Naive thymus-derived CD4-positive, alpha-beta T cell (primary cell): Measurements from ENCODE around the gene SMYD2. TPM values are rescaled to one million over a fixed set of nuclear protein-coding genes. Genes with fewer than 3 reads are reported as not detected.

Experiments used
- ATAC-seq: fragments of 150-1000 bp; cut with Tn5 transposase; 2 replicates; pipeline ENCODE4 v1.10.0; 2021; ENCODE audit warnings: mild to moderate bottlenecking, moderate library complexity
- CTCF ChIA-PET: fragments of 350-600 bp; sonication (Branson Sonifier 250); formaldehyde crosslinking; loops from one replicate; lab custom pipeline; 2021; ENCODE audit warnings: antibody characterized with exemption; lab: Charles Lee
- POLR2A ChIA-PET: fragments of 350-600 bp; sonication (Branson Sonifier 250); formaldehyde crosslinking; loops from one replicate; lab custom pipeline; 2021; ENCODE audit warnings: antibody characterized with exemption, inconsistent platforms; lab: Charles Lee
- DNase-seq, 9 donors: peaks; one replicate each; pipeline versions ENCODE4 v3.0.0 to v3.0.0-alpha.2; 2020 to 2022; ENCODE audit warnings: mixed read lengths in 1 of 9
- H3K27ac ChIP-seq: one replicate; pipeline ENCODE4 v1.7.0; 2013; ENCODE audit warnings: mild to moderate bottlenecking, low read depth, low read length, moderate library complexity
- H3K27me3 ChIP-seq, 2 donors: one replicate each; pipeline ENCODE4 v1.7.0; 2013; ENCODE audit warnings: low read length in 2 of 2, mild to moderate bottlenecking in 2 of 2, moderate library complexity in 2 of 2; ENCODE audit not compliant: control insufficient read depth in 2 of 2, insufficient read depth in 2 of 2
- H3K36me3 ChIP-seq, 3 experiments: 1 replicate in 2 of 3; 2 replicates in 1 of 3; pipeline ENCODE4 v1.7.0; 2013; ENCODE audit warnings: low read length in 3 of 3, mild to moderate bottlenecking in 3 of 3, moderate library complexity in 1 of 3; ENCODE audit not compliant: insufficient read depth in 3 of 3, control insufficient read depth in 2 of 3
- H3K4me1 ChIP-seq, 2 donors: one replicate each; pipeline ENCODE4 v1.7.0; 2013; ENCODE audit warnings: low read length in 2 of 2, mild to moderate bottlenecking in 2 of 2, moderate library complexity in 1 of 2; ENCODE audit not compliant: control insufficient read depth in 2 of 2, insufficient read depth in 2 of 2
- H3K4me3 ChIP-seq: 2 replicates; pipeline ENCODE4 v1.7.0; 2013; ENCODE audit warnings: mild to moderate bottlenecking, low read length
- H3K9me3 ChIP-seq, 3 experiments: 1 replicate in 2 of 3; 2 replicates in 1 of 3; pipeline ENCODE4 v1.7.0; 2013; ENCODE audit warnings: low read length in 3 of 3; ENCODE audit not compliant: control insufficient read depth in 2 of 3
- H3K27ac Mint-ChIP-seq, 9 donors: one replicate each; pipeline ENCODE4 v1.8.0; 2020 to 2022; ENCODE audit warnings: mixed read lengths in 9 of 9, mild to moderate bottlenecking in 8 of 9, moderate library complexity in 5 of 9, inconsistent platforms in 2 of 9
- H3K27me3 Mint-ChIP-seq, 5 donors: one replicate each; pipeline ENCODE4 v1.8.0; 2021 to 2022; ENCODE audit warnings: mixed read lengths in 5 of 5, mild to moderate bottlenecking in 1 of 5
- H3K36me3 Mint-ChIP-seq, 5 donors: one replicate each; pipeline ENCODE4 v1.8.0; 2020 to 2022; ENCODE audit warnings: mixed read lengths in 5 of 5, mild to moderate bottlenecking in 3 of 5, inconsistent platforms in 1 of 5
- H3K4me1 Mint-ChIP-seq, 7 donors: one replicate each; pipeline ENCODE4 v1.8.0; 2020 to 2022; ENCODE audit warnings: mixed read lengths in 7 of 7, mild to moderate bottlenecking in 3 of 7, inconsistent platforms in 1 of 7
- H3K4me3 Mint-ChIP-seq, 10 donors: one replicate each; pipeline ENCODE4 v1.8.0; 2020 to 2022; ENCODE audit warnings: mild to moderate bottlenecking in 10 of 10, mixed read lengths in 10 of 10, moderate library complexity in 6 of 10, inconsistent platforms in 2 of 10
- H3K9me3 Mint-ChIP-seq, 11 donors: one replicate each; pipeline ENCODE4 v1.8.0; 2020 to 2022; ENCODE audit warnings: mixed read lengths in 11 of 11, mild to moderate bottlenecking in 4 of 11, inconsistent platforms in 1 of 11, moderate library complexity in 1 of 11
- intact Hi-C, 2 donors: fragments of 100-400 bp; cut with micrococcal nuclease; formaldehyde crosslinking; loops; one replicate each; pipeline ENCODE4 v1.15.1; 2023
- polyA plus RNA-seq, 2 donors: library from polyadenylated mRNA; unstranded; fragments of 300-500 nt; fragmentation: Illumina TruSeq; gene quantifications; one replicate each; pipeline ENCODE4 v1.2.3, GENCODE V29; 2021
- total RNA-seq, 6 experiments: library from RNA in 5 of 6; stranded (reverse) in 5 of 6; gene quantifications; 1 replicate in 5 of 6; 2 replicates in 1 of 6; pipeline ENCODE4 v1.2.3 and lab custom pipeline; 2021 to 2026

SMYD2 gene
- total and polyA plus RNA-seq, 7 experiments from 2014 or later, result 24.3 to 55.0 (median 34.7) TPM

DNA sequence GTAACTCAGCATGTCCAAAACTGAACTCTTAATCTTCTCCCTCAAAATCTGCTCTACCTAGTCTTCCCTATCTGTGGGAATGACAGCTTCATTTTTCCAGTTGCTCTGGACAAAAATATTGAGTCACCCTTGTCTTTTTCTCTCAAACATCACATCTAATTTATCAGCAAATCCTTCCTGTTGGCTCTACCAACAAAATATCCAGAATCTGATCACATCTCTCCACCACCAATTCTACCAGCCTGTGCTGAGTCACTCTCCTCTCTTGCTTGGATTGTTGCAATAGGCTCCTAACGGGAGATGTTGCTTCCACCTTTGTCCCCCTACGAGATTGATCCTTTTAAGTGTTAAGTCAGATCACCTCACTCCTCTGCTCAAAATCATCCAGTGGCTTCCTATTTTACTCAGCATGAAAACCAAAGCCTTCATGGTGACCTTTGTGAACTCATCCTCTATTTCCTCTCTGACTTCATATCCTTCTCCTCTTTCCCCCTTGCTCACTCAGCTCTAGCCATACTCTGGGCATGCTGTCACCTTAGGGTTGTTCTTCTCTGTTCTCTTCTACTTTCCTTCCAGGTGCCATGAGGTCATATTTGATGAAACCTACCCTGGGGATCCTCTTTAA lies 21.5 kb upstream of the SMYD2 start:
- no peak for ATAC-seq
- Histone ChIP-seq H3K36me3 (no peaks in the 10 kb centered on the region), H3K27ac (no peak overlapping the region), H3K4me3 (no peak overlapping the region), H3K4me1 (no peaks in the 10 kb centered on the region), H3K9me3 (no peaks in the 10 kb centered on the region), H3K27me3 (peaks cover 0 to 8% of the 10 kb centered on the region in 2 donors)
- intact Hi-C loops, result no loop called here
- POLR2A ChIA-PET, result interaction anchor here (0.7 kb wide), 1 partner anchor 112 kb away, joined by 3 read pairs; no protein-coding TSS in a partner anchor
- Mint-ChIP-seq H3K27me3 (peaks cover 54 to 74% (median 70%) of the 10 kb centered on the region in 5 donors), H3K4me3 (no peak overlapping the region), H3K9me3 (peaks cover 0 to 15% (median 0%) of the 10 kb centered on the region in 11 donors), H3K4me1 (peaks cover 0 to 15% (median 0%) of the 10 kb centered on the region in 7 donors), H3K27ac (no peak overlapping the region), H3K36me3 (peaks cover 0 to 5% (median 0%) of the 10 kb centered on the region in 5 donors)
- DNase-seq, result no peak
- CTCF ChIA-PET, result interaction anchor here (0.8 to 9.2 kb wide), 3 partner anchors 26 to 207 kb away, joined by 3 to 312 read pairs (median 3); no protein-coding TSS in a partner anchor

- H3K4me1 Mint-ChIP-seq, result peaks cover 0 to 15% (median 0%) of the 10 kb centered on the region in 7 donors
- ATAC-seq (no peak), DNase-seq (no peak)
- Histone ChIP-seq H3K4me1 (no peaks in the 10 kb centered on the region), H3K36me3 (no peaks in the 10 kb centered on the region), H3K27ac (no peak overlapping the region), H3K27me3 (peaks cover 0 to 9% of the 10 kb centered on the region in 2 donors), H3K9me3 (no peaks in the 10 kb centered on the region), H3K4me3 (no peak overlapping the region)
- no peak overlapping the region for H3K4me3 Mint-ChIP-seq
- CTCF ChIA-PET, result interaction anchor here (0.6 to 9.2 kb wide), 23 partner anchors 8 to 1267 kb away, joined by 3 to 312 read pairs (median 4); no protein-coding TSS in a partner anchor
- H3K27ac Mint-ChIP-seq, result no peak overlapping the region
- H3K36me3 Mint-ChIP-seq, result peaks cover 0 to 5% (median 0%) of the 10 kb centered on the region in 5 donors
- intact Hi-C loops, result loop anchor here (1.0 to 5.0 kb wide), 12 partner anchors 20 to 1267 kb away; no protein-coding TSS in a partner anchor
- peaks cover 0 to 12% (median 0%) of the 10 kb centered on the region in 11 donors for H3K9me3 Mint-ChIP-seq
- peaks cover 57 to 72% (median 68%) of the 10 kb centered on the region in 5 donors for H3K27me3 Mint-ChIP-seq
- POLR2A ChIA-PET, result no interaction called here
Observed at GRCh38 chr1:214260561-214261205, 20.3 kb upstream of the SMYD2 start.

DNA sequence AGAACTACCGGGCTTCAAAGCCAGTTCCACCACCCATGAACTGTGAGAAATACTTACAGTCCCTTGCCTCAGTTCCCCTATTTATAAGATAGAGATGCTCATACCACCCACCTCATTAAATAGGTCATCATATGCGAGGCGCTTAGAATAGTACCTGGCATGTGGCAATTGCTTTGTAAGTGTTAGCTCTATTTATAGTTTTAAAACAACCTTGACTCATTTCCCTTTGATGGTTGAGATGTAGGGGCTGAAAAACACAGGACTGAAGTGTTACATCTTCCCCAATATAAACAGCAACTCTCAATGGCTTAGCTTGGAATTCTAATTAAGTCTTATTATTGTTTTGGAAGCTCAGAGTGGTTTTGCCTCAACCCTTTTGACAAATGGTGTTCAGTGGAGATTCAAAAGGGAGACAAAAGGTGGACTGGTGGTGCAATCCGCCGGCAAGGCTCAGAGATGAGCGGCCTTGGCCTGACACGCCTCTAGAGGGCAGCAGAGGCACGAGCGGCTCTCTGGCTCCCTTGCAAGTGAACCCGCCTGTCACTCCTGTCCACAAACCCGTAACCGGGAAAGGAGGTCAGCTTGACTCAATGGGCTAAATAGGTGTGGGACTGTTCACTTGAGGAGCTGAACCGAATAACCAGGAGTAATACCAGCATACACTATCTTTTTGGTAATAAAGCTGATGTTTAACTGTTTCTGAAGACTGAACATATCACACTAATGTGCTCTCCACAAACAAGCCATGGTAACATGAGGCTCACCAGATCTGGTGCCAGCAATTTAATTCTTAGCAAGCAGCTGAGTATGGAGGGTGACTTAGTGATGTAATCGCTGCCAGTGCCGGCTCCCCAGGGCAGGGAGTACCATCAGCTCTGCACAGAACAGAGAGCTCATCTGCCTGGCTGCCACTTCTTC lies 19.5 kb upstream of the SMYD2 start:
- ATAC-seq (peak; percentile 98), DNase-seq (peak; percentile 47 to 82 (median 73))
- peaks cover 0 to 9% of the 10 kb centered on the region in 2 donors for H3K27me3 ChIP-seq
- intact Hi-C loops, result loop anchor here (1.0 to 5.0 kb wide), 13 partner anchors 19 to 1266 kb away; no protein-coding TSS in a partner anchor
- ChIA-PET POLR2A (interaction anchor here (1.7 kb wide), 1 partner anchor 67 kb away, joined by 6 read pairs; no protein-coding TSS in a partner anchor), CTCF (interaction anchor here (0.5 to 9.2 kb wide), 33 partner anchors 9 to 1477 kb away, joined by 3 to 312 read pairs (median 4); no protein-coding TSS in a partner anchor)
- H3K36me3 Mint-ChIP-seq, result peaks cover 0 to 5% (median 0%) of the 10 kb centered on the region in 5 donors
- H3K4me1 Mint-ChIP-seq, result peaks cover 0 to 15% (median 0%) of the 10 kb centered on the region in 7 donors
- H3K4me1 ChIP-seq, result no peaks in the 10 kb centered on the region
- peak overlapping the region in 1 of 10 donors; percentile 28 for H3K4me3 Mint-ChIP-seq
- H3K27ac ChIP-seq, result no peak overlapping the region
- H3K9me3 Mint-ChIP-seq, result peaks cover 0 to 8% (median 0%) of the 10 kb centered on the region in 11 donors
- no peaks in the 10 kb centered on the region for H3K36me3 ChIP-seq
- H3K9me3 ChIP-seq, result no peaks in the 10 kb centered on the region
- H3K4me3 ChIP-seq, result no peak overlapping the region
- no peak overlapping the region for H3K27ac Mint-ChIP-seq
- H3K27me3 Mint-ChIP-seq, result peaks cover 55 to 75% (median 68%) of the 10 kb centered on the region in 5 donors

- H3K4me1 Mint-ChIP-seq, result peaks cover 0 to 15% (median 0%) of the 10 kb centered on the region in 7 donors
- no peaks in the 10 kb centered on the region for H3K4me1 ChIP-seq
- H3K9me3 Mint-ChIP-seq, result no peaks in the 10 kb centered on the region
- H3K27me3 ChIP-seq, result peaks cover 0 to 9% of the 10 kb centered on the region in 2 donors
- no peak overlapping the region for H3K4me3 ChIP-seq
- no peak for ATAC-seq
- no peak overlapping the region for H3K27ac Mint-ChIP-seq
- no peaks in the 10 kb centered on the region for H3K36me3 ChIP-seq
- H3K27ac ChIP-seq, result no peak overlapping the region
- H3K9me3 ChIP-seq, result no peaks in the 10 kb centered on the region
- POLR2A ChIA-PET, result no interaction called here
- intact Hi-C loops, result loop anchor here (5.0 kb wide), 2 partner anchors 1022 to 1263 kb away; no protein-coding TSS in a partner anchor
- peaks cover 38 to 70% (median 61%) of the 10 kb centered on the region in 5 donors for H3K27me3 Mint-ChIP-seq
- CTCF ChIA-PET, result interaction anchor here (9.2 kb wide), 1 partner anchor 65 kb away, joined by 312 read pairs; no protein-coding TSS in a partner anchor
- no peak overlapping the region for H3K4me3 Mint-ChIP-seq
- no peak for DNase-seq
- no peaks in the 10 kb centered on the region for H3K36me3 Mint-ChIP-seq
Observed at GRCh38 chr1:214264196-214264595, 16.8 kb upstream of the SMYD2 start.

DNA sequence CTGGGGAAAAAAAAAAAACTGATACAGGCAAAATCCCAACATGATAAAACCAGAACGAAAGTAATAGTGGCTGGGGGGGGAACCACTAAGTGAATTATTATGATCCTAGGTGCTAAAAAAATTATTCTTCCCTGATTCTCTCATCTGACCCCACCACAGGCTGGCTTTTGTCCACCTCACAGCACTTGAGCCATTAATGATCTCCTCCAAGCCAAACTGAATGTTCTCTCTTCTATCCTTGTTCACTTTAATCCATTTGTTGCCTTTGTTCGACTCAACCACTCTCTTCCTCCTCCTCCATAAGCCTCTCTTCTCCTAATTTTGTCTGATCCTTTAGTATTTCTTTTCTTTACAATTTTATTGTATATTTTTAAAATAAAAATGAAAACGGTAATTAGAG lies 16.0 kb upstream of the SMYD2 start:
- no peaks in the 10 kb centered on the region for H3K36me3 ChIP-seq
- peaks cover 0 to 7% (median 0%) of the 10 kb centered on the region in 7 donors for H3K4me1 Mint-ChIP-seq
- no peak for ATAC-seq
- H3K4me3 ChIP-seq, result no peak overlapping the region
- H3K27me3 Mint-ChIP-seq, result peaks cover 30 to 70% (median 56%) of the 10 kb centered on the region in 5 donors
- POLR2A ChIA-PET, result no interaction called here
- H3K27ac Mint-ChIP-seq, result no peak overlapping the region
- DNase-seq, result no peak
- no peaks in the 10 kb centered on the region for H3K9me3 Mint-ChIP-seq
- H3K27ac ChIP-seq, result no peak overlapping the region
- intact Hi-C loops, result loop anchor here (5.0 kb wide), 2 partner anchors 1023 to 1262 kb away; no protein-coding TSS in a partner anchor
- H3K9me3 ChIP-seq, result no peaks in the 10 kb centered on the region
- H3K36me3 Mint-ChIP-seq, result no peaks in the 10 kb centered on the region
- H3K27me3 ChIP-seq, result peaks cover 0 to 9% of the 10 kb centered on the region in 2 donors
- H3K4me1 ChIP-seq, result no peaks in the 10 kb centered on the region
- no peak overlapping the region for H3K4me3 Mint-ChIP-seq
- CTCF ChIA-PET, result interaction anchor here (9.2 kb wide), 1 partner anchor 64 kb away, joined by 312 read pairs; no protein-coding TSS in a partner anchor
